Measurements from ENCODE around the gene ALOX12B. TPM values are rescaled to one million over a fixed set of nuclear protein-coding genes. Genes with fewer than 3 reads are reported as not detected.
A peak's percentile ranks its signal among the peaks of the same experiment; 100 is the strongest.

The ALOX12B gene
- total and polyA plus RNA-seq, 2 of the 13 experiments (the other 11 are each of a cell fraction or from before 2014, with no cell fraction given) = 0.13 TPM; not detected in 1

DNA sequence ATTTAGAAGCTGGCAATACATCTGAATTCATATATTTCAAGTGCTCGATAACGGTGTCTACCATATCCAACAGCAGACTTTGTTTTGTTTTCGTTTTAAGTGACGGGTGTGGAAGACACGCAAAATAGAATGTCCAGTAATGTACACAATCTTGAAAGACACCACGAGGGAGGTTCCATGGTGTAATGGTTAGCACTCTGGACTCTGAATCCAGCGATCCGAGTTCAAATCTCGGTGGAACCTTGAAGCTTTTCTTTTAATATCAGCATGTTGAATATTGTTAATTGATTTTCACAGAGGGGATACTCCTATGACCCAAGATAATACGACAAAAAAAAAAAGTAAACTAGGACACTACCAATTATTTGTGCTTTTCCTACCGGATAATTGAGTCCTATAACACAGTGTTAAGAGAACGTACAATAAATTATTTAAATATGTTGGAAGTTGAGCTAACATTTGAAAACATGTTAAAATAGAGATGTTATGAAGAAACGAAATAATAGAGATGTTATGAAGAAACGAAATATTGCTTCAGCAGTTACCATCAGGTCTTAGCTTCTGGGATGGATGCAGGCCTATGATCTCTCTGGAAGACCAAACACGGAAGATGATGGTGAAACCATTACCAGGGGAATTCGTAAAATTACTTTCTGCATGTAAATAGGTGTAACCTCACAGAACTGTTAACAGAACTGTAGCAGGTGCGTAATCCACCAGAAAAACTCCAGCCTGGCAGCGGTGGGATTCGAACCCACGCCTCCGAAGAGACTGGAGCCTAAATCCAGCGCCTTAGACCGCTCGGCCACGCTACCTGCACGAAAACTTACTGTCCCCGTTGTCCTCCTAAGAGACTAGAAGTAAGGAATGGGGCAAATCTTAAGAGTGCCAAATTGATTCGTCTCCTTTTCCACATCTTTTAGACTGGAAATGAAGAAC, 32.3 kb upstream of the ALOX12B start (continued):
- TF ChIP-seq, protein P1, sequence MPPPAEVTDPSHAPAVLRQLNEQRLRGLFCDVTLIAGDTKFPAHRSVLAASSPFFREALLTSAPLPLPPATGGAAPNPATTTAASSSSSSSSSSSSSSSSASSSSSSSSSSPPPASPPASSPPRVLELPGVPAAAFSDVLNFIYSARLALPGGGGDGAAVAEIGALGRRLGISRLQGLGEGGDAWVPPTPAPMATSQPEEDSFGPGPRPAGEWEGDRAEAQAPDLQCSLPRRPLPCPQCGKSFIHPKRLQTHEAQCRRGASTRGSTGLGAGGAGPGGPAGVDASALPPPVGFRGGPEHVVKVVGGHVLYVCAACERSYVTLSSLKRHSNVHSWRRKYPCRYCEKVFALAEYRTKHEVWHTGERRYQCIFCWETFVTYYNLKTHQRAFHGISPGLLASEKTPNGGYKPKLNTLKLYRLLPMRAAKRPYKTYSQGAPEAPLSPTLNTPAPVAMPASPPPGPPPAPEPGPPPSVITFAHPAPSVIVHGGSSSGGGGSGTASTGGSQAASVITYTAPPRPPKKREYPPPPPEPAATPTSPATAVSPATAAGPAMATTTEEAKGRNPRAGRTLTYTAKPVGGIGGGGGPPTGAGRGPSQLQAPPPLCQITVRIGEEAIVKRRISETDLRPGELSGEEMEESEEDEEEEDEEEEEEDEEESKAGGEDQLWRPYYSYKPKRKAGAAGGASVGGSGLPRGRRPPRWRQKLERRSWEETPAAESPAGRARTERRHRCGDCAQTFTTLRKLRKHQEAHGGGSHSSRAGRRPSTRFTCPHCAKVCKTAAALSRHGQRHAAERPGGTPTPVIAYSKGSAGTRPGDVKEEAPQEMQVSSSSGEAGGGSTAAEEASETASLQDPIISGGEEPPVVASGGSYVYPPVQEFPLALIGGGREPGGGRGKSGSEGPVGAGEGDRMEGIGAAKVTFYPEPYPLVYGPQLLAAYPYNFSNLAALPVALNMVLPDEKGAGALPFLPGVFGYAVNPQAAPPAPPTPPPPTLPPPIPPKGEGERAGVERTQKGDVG (CRISPR knock-in tag; IDR thresholded peaks at IDR 0.05; ENCODE audit: borderline replicate concordance) = no peak
- no peak for TF ChIP-seq MTA3 (CRISPR knock-in tag; IDR thresholded peaks at IDR 0.05)
- TF ChIP-seq ZNF468 (CRISPR knock-in tag; IDR thresholded peaks at IDR 0.05) = no peak
- TF ChIP-seq, protein P2, sequence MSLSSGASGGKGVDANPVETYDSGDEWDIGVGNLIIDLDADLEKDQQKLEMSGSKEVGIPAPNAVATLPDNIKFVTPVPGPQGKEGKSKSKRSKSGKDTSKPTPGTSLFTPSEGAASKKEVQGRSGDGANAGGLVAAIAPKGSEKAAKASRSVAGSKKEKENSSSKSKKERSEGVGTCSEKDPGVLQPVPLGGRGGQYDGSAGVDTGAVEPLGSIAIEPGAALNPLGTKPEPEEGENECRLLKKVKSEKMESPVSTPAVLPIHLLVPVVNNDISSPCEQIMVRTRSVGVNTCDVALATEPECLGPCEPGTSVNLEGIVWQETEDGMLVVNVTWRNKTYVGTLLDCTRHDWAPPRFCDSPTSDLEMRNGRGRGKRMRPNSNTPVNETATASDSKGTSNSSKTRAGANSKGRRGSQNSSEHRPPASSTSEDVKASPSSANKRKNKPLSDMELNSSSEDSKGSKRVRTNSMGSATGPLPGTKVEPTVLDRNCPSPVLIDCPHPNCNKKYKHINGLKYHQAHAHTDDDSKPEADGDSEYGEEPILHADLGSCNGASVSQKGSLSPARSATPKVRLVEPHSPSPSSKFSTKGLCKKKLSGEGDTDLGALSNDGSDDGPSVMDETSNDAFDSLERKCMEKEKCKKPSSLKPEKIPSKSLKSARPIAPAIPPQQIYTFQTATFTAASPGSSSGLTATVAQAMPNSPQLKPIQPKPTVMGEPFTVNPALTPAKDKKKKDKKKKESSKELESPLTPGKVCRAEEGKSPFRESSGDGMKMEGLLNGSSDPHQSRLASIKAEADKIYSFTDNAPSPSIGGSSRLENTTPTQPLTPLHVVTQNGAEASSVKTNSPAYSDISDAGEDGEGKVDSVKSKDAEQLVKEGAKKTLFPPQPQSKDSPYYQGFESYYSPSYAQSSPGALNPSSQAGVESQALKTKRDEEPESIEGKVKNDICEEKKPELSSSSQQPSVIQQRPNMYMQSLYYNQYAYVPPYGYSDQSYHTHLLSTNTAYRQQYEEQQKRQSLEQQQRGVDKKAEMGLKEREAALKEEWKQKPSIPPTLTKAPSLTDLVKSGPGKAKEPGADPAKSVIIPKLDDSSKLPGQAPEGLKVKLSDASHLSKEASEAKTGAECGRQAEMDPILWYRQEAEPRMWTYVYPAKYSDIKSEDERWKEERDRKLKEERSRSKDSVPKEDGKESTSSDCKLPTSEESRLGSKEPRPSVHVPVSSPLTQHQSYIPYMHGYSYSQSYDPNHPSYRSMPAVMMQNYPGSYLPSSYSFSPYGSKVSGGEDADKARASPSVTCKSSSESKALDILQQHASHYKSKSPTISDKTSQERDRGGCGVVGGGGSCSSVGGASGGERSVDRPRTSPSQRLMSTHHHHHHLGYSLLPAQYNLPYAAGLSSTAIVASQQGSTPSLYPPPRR (CRISPR knock-in tag; IDR thresholded peaks at IDR 0.05; ENCODE audit: borderline replicate concordance) = no peak
- TF ChIP-seq, protein P3, sequence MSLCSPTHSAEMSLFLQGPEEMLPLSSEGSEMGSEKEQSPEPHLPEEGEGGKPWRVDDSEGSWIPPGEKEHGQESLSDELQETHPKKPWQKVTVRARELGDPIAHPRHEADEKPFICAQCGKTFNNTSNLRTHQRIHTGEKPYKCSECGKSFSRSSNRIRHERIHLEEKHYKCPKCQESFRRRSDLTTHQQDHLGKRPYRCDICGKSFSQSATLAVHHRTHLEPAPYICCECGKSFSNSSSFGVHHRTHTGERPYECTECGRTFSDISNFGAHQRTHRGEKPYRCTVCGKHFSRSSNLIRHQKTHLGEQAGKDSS (CRISPR knock-in tag; IDR thresholded peaks at IDR 0.05; ENCODE audit: borderline replicate concordance, low read depth) = no peak; the same call in 1 of the 2 replicates
- TF ChIP-seq NRL (CRISPR knock-in tag; IDR thresholded peaks at IDR 0.05; ENCODE audit: borderline replicate concordance) = no peak
- peak; percentile 21; the same call in 1 of the 2 replicates for TF ChIP-seq ZFX (CRISPR knock-in tag; IDR thresholded peaks at IDR 0.05; ENCODE audit: low read depth)
- no peak for TF ChIP-seq ZBTB1 (CRISPR knock-in tag; IDR thresholded peaks at IDR 0.05; ENCODE audit: borderline replicate concordance)
- TF ChIP-seq, protein P4, sequence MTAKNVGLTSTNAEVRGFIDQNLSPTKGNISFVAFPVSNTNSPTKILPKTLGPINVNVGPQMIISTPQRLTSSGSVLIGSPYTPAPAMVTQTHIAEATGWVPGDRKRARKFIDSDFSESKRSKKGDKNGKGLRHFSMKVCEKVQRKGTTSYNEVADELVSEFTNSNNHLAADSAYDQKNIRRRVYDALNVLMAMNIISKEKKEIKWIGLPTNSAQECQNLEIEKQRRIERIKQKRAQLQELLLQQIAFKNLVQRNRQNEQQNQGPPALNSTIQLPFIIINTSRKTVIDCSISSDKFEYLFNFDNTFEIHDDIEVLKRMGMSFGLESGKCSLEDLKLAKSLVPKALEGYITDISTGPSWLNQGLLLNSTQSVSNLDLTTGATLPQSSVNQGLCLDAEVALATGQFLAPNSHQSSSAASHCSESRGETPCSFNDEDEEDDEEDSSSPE (CRISPR knock-in tag; IDR thresholded peaks at IDR 0.05) = peak; percentile 26; the same call in 1 of the 2 replicates
- TF ChIP-seq, protein P5, sequence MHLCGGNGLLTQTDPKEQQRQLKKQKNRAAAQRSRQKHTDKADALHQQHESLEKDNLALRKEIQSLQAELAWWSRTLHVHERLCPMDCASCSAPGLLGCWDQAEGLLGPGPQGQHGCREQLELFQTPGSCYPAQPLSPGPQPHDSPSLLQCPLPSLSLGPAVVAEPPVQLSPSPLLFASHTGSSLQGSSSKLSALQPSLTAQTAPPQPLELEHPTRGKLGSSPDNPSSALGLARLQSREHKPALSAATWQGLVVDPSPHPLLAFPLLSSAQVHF (CRISPR knock-in tag; IDR thresholded peaks at IDR 0.05) = no peak
- TF ChIP-seq, protein P6, sequence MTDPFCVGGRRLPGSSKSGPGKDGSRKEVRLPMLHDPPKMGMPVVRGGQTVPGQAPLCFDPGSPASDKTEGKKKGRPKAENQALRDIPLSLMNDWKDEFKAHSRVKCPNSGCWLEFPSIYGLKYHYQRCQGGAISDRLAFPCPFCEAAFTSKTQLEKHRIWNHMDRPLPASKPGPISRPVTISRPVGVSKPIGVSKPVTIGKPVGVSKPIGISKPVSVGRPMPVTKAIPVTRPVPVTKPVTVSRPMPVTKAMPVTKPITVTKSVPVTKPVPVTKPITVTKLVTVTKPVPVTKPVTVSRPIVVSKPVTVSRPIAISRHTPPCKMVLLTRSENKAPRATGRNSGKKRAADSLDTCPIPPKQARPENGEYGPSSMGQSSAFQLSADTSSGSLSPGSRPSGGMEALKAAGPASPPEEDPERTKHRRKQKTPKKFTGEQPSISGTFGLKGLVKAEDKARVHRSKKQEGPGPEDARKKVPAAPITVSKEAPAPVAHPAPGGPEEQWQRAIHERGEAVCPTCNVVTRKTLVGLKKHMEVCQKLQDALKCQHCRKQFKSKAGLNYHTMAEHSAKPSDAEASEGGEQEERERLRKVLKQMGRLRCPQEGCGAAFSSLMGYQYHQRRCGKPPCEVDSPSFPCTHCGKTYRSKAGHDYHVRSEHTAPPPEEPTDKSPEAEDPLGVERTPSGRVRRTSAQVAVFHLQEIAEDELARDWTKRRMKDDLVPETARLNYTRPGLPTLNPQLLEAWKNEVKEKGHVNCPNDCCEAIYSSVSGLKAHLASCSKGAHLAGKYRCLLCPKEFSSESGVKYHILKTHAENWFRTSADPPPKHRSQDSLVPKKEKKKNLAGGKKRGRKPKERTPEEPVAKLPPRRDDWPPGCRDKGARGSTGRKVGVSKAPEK (CRISPR knock-in tag; IDR thresholded peaks at IDR 0.05; ENCODE audit: borderline replicate concordance) = no peak

Data from HepG2 (cell line).